Activated effector memory CD4-positive, alpha-beta T cell treated with Interleukin-2 at 50 U/mL for 16 hours (primary cell): ENCODE results near the gene GLG1.
"Not testable (repeated sequence)": the region's sequence is repeated elsewhere in the genome, so short reads cannot be mapped to it uniquely, and the experiment has no call there.

Source experiments
- DNase-seq: peaks from one replicate; pipeline ENCODE4 v3.0.0-alpha.2; 2020

The GLG1 gene

DNA sequence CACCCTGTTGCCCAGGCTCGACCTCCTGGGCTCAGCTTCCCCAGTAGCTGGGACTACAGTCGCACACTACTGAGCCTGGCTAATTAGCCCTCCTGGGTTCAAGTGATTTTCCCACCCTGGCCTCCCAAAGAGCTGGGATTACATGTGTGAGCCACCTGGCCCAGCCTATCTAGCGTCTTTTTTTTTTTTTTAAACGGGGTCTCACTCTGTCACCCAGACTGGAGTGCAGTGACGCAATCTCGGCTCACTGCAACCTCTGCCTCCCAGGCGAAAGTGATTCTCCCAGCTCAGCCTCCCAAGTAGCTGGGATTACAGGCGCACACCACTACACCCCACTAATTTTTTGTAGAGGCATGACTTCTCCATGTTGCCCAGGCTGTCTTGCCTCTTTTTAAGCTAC lies 33.3 kb downstream of the GLG1 start:
- no peak for DNase-seq

DNA sequence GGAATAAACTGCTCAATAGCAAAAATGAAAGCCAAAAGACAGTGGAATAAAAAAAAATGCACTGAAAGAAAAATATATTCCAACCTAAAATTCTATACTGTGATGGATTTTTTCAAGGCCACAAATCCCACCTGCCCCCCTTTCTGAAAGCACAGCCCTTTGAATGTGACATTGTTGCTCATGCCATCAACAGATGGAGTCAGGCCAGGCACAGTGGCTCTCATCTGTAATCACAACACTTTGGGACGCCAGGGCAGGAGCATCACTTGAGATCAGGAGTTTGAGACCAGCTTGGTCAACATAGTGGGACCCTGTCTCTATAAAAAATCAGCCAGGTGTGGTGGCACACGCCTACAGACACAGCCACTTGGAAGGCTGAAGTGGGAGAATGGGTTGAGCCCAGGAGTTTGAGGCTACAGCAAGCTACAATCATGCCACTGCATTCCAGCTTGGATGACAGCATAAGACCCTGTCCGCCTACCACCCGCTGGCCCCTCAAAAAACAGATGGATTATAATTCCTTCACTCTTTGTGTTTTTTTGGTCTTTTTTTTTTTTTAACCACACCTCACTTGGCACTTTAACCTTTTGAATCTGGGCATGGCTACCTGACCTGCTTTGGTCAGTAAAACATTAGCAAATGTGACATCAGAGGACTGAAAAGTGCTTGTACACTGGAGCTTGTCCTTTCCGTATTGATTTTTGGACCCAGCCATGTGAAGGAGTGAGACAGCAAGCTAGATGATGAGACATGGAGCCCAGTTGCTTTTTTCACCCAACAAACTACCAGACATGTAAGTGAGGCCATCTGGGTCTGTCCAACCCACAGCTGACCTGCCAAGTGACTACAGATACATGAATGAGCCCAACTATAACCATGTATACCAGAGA lies 36.3 kb downstream of the GLG1 start:
- DNase-seq = no peak

GRCh38 chr16:74568961-74569631 lies 37.8 kb downstream of the GLG1 start:
- no peak for DNase-seq

GRCh38 chr16:74567901-74568300 lies 39.0 kb downstream of the GLG1 start:
- DNase-seq = no peak

DNA sequence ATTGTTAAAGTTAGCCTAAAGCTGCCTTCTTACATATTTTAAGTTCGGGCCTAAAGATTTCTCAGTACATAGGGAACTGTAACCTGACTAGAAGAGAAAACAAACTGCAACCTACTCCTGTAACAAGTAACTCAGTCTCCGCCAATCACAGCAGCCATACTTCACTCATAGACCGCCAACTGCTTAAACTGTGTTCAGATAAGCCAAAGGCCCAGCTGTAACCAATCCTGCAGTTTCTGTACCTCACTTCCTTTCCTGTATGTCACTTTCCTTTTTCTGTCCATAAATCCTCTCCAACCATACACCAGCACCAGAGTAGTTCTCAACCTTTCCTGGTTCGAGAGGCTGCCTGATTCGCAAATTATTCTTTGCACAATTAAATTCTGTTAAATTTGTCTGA lies 41.5 kb downstream of the GLG1 start:
- no peak for DNase-seq

DNA sequence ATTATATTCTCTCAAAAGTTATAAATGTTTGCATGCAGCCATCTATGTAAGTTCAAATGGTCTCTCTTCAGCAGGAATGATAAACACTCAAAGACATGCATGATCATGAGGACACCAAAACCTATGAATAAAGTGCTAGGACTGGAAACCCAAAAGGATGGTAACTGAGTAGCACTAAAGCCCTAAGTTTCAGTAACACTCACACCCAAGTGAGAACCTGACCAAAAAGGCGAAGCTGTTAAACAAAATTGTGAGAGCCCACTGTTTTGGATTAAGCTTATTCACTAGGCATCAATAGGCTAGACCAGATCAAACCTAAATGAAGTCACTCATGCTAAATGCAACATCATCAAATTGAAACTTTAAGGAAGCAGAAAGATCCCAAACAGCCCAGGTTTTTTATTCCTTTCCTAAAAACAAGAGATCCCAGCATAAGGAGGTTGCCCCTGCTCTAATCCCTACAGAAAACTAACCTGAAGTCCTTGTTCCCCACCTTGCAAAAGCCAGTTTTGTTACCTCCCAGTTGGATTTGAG lies 42.4 kb downstream of the GLG1 start:
- DNase-seq = no peak

DNA sequence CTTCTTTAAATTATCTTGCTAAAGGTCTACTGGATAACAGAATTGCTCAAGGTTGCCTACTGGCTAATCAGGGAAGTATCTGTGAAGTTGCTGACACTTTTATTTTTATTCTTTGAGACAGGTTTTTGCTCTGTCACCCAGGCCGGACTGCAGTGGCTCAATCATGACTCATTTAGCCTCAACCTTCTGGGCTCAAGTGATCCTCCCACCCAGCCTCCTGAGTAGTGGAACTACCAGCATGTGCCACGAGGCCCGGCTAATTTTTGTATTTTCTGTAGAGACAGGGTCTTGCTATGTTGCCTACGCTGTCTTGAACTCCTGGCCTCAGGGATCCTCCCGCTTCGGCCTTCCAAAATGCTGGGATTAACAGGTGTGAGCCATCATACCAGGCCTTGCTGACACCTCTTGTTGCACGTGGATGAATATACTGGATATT lies 43.1 kb downstream of the GLG1 start:
- DNase-seq = no peak

DNA sequence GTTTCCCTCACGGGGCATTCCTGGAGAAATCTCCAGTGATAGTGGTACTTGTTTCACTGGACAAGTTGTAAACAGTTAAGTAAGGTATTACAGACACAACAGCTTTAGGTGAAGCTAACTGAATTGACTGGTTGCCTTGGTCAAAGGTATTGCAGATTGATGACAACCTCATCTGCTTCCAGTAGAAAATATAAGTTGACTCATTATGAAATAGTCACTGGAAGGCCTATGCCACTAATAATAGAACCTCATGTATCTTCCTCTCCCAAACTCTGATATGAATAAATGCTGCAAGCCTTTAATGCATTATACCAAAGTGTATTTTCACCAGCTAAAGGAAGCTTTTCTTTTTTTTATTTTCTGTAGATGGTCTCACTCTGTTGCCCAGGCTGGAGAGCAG lies 44.8 kb downstream of the GLG1 start:
- no peak for DNase-seq

- no peak for DNase-seq
Observed at GRCh38 chr16:74561626-74562025, 45.3 kb downstream of the GLG1 start.

- no peak for DNase-seq
Observed at GRCh38 chr16:74560912-74561311, 46.0 kb downstream of the GLG1 start.

DNA sequence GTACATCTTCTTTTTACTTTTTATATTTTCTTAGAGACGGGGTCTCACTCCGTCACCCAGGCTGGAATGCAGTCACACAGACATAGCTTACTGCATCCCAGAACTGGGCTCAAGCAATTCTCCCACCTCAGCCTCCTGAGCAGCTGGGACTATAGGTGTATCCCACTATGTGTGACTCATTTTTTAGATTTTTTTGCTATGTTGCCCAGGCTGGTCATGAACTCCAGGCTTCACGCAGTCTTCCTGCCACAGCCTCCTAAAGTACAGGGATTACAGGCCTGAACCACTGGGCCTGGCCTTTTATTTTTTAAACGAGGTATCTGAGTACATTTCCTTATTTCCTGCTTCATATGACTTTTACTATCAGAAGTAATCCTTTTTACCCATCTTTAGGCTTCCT lies 48.0 kb downstream of the GLG1 start:
- DNase-seq = no peak

- no peak for DNase-seq
Observed at GRCh38 chr16:74557275-74557674, 49.6 kb downstream of the GLG1 start.

- DNase-seq = no peak
Observed at GRCh38 chr16:74556375-74556922, 50.5 kb downstream of the GLG1 start.

GRCh38 chr16:74552357-74552756 lies 54.6 kb downstream of the GLG1 start:
- DNase-seq = not testable (repeated sequence)

DNA sequence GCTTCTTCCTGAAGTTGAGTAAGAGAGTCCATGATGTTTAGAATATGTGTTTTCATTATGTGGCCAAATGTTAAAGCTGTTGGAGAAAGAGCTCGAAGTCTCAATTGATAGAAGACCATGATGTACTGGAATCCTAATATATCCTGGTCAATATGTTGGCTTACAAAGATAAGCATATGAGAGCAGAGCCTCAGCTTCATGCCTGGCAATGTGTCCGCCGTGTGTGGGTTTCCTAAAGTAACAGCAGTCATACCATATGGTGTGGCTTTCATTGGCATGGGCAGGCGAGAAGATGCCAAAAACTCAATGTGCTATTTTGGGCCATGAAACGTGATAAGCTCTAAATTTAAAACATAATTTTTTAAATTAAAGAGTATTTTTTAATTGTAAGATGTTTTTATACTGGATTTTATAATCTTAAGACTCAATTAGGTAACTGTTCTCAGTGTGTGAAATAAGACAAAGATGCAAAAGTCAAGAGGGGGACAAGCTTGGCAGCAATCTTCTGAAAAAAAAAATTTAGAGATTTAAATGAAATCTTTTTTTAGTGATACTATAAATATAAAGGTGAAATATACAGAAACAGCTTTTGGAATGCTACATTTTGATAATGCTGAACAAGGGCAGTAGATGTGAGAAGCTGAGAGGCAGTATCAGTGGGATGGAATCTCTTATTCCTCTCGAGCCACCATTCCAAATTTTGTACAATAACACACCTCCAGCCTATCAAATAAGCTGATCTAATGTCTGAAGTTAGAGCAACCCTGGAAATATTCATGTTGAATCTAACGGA lies 56.5 kb downstream of the GLG1 start:
- DNase-seq = not testable (repeated sequence)

DNA sequence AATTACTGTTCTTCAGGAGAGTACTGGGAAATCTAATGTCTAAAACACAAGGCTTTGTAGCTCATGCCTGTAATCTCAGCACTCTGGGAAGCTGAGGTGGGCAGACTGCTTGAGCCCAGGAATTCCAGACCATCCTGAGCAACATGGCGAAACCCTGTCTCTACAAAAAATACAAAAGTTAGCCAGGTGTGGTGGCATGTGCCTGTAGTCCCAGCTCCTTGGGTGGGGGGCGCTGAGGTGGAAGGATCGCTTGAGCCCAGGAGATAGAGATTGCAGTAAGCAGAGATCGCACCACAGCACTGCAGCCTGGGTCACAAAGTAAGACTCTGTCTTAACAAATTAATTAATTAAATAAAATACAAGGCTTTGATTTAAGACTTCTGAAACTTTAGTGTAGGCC lies 60.8 kb downstream of the GLG1 start:
- not testable (repeated sequence) for DNase-seq

DNA sequence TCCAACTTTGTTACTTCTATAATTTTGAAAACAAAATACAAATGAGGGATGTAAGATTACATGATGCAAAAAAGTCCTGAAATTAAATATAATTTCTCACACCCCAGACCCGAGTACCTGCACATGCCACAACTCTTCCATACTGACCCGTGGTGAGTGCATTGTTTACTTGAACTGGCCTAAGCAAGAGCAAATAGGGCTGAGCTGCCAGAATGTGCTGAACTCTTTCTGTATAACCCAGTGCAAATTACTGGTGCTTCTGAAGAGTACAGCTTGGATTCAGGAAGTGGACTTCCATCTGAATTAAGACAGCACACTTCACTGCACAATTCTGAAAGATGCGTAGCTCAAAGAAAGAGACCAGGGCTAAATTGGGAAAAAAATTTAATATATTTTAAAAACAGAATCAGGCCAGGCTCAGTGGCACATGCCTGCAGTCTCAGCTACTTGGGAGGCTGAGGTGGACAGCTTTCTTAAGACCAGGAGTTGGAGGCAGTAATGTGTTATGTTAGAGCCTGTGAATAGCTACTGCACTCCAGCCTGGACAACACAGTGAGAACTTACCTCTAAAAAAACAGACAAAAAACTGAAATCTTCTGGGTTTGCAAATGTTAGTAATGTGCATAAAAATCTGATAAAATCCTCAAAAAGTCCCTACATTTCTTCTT lies 63.9 kb downstream of the GLG1 start:
- DNase-seq = not testable (repeated sequence)

GRCh38 chr16:74540663-74541062 lies 66.3 kb downstream of the GLG1 start:
- DNase-seq = not testable (repeated sequence)

DNA sequence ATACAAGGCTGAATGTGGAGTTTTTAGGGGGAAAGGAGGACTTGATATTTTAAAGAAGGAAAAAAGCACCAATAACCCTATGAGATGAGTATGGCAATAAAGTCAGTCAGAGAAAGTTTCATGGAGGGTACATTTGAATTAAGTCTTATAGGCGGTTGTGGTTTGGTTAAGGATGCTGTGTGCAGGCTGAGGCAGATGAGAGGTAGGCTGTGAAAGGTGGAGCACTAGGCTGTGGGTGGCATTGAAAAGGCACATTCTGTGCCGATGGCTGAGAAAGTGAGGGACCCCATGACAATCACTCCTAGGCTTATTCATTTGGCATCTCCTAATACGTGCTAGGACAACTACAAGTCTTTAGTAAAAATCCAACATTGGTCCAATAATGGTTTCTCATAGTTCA lies 68.1 kb downstream of the GLG1 start:
- DNase-seq = not testable (repeated sequence)

DNA sequence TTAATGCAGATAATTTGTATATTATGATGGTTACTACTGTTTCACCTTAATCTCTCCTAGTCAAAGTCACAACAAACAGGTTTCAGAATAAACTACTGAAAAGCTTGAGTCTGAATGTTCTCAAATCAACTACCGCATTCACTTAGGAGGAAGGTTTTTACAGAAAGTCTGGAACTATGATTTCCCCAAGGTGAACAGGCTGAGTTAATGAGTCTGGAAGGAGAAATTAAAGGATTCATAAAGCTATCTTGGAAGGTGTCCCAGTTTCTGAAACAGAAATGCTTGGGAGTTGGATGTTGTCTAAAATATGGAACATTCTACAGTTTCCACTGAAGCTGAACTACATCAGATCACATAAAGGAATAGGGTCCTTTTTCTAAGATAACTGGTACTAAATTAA lies 69.2 kb downstream of the GLG1 start:
- DNase-seq = not testable (repeated sequence)

GRCh38 chr16:74534650-74535049 lies 72.3 kb downstream of the GLG1 start:
- not testable (repeated sequence) for DNase-seq

DNA sequence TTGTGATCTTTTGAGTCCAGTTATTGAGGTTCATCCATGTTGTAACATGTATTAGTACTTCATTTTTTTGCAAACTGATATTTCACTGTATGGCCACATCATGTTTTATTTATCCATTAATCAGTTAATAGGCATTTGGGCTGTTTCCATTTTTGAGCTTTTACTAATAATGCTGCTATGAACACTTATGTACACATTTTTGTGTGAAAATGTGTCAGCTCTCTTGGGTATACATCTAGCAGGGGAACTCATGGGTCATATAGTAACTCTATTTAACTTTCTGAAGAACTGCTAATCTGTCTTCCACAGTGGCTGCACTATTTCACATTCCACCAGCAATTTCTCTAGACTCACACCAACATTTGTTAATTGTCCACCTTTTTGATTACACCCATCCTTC lies 82.0 kb downstream of the GLG1 start:
- DNase-seq = no peak
